Epithelial cell of prostate (primary cell): ENCODE measurements around the gene CTDSPL.
A peak's percentile ranks its signal among the peaks of the same experiment; 100 is the strongest.

ENCODE experiments used
- DNase-seq: peaks from one replicate; pipeline ENCODE4 v3.0.0-alpha.2; 2011; ENCODE audit warnings: low read depth, low spot score
- H3K27ac ChIP-seq: fragments of 450-650 bp; 2 replicates; pipeline ENCODE4 v1.5.1; 2017; ENCODE audit warnings: mild to moderate bottlenecking

CTDSPL gene

DNA sequence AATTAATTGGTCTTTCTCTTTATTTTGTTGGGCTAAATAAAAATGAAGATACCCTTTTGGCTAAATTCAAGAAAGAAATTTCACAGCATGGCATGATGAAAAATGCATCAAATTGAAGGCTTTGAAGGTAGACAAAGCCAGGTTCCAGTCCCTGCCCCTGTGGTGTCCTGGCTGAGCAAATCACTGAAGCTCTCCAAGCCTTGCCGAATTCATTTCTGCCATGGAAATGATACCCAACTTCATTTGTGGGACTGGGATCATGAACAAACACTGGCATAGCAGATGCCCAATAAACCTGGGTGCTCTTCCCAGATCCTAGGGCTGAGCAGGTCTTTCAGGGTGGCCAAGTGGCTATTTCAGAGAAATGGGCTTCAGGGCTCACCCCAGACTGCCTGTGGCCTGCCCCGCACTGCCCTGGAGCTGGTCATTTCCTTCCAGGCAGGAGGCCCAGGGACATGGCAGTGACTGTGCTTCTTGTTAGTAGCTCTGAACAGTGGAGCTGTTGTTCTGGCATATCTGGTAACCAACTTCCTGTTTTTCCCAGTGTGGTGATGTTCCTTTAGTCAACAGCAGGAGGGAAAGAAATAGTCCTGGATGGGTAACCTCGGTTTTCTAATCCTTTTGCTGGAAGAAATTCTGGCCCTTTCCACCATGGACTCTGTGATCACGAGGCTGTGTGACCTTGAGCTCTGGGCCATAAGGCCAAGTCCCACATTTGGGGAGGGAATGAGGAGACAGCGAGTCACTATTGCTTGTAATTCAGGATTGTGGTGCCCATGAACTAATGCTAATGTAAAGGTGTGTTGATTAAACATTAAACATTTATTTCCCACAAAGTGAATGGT lies 47.6 kb downstream of the CTDSPL start:
- H3K27ac ChIP-seq = peak overlapping the region; percentile 28
- DNase-seq = no peak

DNA sequence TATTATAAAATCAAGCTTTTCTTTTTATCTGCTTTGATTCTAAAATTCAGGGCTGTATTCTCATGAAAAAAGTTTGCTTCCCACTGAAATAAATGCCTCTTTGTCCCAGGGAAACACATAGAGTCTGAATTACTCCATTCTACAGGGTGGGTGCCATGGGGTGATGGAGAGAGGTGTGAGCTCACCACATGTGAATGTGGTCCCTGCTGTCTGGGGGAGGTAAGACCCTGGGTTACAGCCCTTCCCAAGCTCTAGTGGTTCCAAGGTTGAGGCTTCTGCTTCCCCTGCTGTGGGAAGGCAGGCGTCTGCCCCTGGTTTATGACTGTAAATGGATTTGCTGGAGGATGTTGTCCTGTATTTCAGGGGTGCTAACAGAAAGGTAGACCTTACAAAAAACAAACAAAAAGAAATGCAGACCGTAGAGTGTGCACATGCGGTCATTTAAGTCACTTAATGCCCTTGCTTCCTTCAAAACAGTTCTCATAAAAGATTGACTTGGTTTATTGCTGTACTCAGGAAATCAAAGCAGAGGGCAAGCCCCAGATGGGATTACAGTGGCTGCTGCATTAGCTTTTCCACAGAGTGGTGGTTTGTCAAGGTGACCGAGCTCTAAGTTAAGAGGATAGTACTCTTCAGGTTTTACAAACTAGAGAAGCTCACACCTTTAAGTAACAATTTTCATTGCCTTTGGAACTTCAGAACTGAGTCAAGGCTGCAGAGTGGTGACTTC lies 49.2 kb downstream of the CTDSPL start:
- DNase-seq = no peak
- no peak overlapping the region for H3K27ac ChIP-seq

DNA sequence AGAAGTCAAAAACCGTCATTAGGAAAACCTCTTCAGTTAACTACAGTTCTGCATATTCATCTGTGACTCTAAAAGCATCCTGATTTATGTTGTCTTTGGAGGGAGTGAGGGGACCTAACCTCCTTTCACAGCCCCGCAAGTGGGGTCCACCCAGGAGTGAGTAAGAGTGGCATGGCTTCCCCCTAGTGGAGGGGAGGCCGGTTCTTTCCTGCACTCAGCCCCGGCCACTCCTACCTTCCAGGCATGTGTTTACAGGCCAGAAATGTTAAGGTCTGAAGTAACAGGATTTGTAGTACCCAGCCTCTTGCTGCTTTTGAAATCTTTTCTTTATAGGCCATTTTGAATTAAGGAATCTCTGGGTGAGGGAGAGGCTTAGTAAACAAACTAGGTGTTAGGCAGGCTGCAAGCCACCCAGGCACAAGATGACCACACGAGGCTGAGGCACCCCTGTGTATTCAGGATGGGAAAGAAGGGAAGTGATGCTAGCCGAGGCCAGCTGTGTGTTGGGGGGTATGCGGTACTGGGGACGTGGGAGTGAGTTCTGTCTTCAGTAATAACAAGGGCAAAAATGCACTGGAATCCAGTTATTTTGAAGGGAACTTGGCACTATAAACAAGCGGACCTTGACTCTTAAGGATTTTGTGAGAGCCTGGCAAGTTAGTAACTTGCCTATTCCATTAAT lies 50.5 kb downstream of the CTDSPL start:
- DNase-seq = no peak
- H3K27ac ChIP-seq = no peak overlapping the region

DNA sequence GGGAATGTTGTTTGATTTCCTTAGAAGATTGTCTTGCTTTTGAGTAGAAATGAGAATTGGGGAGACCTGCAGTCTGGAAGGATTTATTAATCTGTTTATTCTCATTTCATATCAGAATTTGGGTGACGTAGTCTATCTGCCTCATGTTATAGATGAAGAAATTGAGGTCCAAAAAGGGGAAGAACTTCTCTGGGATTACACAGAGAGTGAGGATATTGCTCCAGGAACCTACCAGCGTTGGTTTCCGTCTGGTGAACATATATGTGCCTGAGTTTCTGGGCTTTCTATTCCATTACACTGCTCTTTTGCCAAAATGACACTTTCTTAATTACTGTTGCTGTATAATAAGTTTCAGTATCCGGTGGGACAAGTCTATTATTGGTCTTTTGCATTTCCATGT lies 51.8 kb downstream of the CTDSPL start:
- H3K27ac ChIP-seq = no peak overlapping the region
- no peak for DNase-seq

DNA sequence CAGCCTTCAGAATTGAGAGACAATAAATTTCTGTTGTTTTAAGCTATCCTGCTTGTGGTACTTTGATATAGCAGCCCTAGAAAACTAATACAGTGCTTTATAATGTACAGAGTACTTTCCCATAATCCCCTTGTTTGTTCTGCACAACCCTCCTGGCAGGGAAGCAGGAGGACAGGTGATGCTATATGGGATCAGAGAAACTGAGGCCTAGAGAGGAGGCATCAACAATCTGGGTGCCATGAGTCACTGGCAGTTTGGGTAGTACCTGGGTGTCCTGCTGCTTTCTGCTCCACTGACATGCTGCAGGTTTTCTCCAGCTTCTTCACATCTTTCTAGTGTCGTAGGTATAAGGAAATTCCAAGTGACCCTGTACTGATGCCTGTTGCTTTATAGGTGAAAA lies 55.0 kb downstream of the CTDSPL start:
- no peak for DNase-seq
- H3K27ac ChIP-seq = no peak overlapping the region

DNA sequence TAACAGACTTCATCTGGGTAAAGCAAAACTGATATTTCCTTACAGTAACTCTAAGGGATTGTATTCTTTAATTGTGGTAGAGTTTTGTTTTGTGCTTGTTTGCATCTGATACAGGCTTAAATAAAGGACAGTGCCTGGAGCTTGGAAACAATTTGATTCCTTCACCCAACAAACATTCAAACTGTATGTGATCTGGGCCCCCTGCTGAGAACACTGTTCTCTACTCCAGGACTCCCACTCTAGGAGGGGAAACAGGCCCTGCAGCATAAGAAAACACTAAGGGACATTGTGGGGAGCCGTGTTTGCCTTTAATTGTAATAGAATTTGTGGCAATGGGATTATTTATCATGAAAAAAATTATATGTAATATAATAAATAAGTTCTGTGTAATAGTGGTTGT lies 56.9 kb downstream of the CTDSPL start:
- DNase-seq = no peak

DNA sequence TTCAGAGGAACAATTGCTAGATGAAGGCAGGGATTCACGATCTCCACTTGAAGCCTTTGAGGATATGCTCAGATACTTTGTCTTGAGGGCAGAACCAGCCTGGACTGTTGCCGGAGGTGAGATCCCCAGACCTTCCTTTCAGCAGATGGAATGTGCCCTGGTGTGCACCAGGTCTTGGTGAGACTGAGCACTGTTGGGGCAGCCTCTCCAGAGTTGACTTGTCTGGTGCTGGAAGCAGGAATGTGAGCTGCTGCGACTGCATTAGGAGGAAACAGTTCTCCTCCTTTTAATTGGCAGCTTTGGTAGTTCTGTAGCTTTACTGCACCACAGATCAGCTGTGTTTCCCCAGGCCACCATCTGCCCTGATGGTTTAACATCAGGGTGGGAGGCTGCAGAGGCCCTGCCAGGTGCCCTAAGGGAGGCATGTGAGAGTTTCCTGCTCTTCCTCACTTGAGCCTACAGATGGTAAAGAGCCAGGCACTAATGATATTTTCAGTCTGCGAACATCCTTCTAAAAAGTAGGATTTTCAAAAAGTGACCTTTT lies 58.5 kb downstream of the CTDSPL start:
- no peak for DNase-seq
- no peak overlapping the region for H3K27ac ChIP-seq

More for the DNA sequence above, 56.9 kb downstream of the CTDSPL start:
- H3K27ac ChIP-seq = no peak overlapping the region

DNA sequence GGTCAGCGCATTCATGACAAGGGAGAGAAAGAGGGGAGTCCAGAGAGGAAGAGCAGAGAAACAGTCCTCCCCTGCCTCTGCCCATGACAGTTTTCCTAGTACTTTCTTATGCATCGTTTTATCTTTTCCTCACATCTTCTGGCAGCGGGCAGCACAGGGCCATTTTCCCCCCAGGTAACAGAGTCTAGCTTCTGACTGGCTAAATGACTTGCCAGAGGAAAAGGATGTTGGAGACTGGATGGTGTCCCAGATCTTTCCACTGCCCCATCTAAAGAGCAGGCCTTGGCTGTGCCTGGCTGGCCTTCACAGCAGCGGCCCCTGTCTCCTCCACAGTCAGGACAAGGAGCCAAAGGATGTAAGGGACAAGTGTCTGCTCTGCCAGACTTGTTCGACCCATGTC lies 59.3 kb downstream of the CTDSPL start:
- DNase-seq = no peak
- H3K27ac ChIP-seq = no peak overlapping the region

DNA sequence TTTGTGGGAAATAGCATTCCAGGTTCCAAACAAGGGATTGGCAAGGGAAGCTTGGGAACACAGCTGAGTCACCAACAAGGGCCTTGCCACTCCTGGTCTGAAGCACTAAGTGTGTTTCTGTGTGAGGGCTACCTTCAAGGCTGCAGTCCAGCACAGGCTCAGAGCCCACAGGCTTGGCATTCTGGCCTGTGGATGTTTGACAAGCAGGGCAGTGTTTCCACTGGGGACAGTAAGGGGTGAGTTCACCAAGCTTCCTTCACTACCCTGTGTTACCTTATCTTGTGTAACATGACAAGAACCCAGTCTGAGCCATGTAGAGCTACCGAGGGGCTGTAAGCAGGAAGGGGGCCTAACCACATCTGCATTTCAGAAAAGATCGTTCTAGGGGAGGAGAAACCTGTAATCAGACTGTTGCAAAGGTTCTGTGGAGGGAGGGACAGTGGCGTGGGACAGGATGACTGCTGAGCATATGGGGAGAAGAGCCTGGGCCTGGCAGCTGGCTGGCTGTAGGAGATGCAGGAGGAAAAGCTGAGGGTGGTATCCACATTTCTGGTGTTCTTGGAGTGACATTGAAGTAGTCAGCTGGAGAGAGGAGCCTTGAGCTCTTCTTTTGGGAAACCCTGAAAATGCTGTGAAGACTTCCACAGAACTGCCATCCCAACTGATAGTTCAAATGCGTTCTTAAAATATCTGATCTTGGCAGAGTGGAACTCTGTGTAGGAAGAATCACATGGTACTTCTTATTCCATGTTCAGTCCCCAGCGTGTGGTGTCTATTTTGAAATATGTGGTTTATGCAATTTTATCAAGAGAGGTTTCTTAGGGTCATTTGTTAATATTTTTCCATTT lies 61.3 kb downstream of the CTDSPL start:
- DNase-seq = no peak
- peak overlapping the region; percentile 6 for H3K27ac ChIP-seq

DNA sequence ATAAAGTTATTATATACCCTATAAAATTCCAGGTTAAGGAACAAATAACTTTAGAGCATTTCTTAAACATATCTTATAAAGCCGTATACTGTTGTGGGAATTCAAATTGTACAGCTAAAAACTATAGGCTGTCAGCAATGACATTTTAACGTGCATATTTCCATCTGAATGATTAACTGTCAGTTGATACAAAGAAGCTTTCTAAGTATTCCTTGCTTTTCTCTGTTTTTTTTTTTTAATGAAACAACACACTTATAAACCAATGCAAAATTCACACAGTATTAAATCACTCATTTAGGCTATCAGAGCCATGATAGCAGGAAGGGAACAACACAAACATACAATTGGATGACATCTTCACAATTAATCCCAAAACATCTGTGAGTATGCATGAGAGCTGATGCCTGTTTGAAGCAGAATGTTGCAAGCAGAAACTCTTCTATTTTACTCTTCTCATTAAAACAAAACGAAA lies 61.9 kb downstream of the CTDSPL start:
- DNase-seq = no peak
- H3K27ac ChIP-seq = no peak overlapping the region

DNA sequence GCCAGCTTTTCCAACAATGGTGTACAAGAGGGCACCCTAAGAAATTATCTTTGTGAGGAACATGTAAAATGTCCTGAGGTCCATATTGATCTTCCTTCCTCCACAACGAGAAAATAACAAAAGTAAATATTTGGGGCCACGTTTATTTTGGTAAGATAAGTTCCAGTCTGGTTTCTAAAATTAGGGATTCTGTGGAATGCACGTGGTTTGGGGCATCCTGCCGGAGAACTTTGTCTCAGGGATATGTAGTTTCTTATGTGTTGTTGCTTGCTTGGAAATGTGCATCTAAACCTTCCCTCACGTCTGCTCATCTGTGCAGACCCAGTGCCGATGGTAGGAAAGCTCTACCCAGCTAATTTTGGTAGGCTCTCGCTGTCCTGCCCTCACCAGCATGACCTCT lies 62.8 kb downstream of the CTDSPL start:
- H3K27ac ChIP-seq = no peak overlapping the region
- no peak for DNase-seq

DNA sequence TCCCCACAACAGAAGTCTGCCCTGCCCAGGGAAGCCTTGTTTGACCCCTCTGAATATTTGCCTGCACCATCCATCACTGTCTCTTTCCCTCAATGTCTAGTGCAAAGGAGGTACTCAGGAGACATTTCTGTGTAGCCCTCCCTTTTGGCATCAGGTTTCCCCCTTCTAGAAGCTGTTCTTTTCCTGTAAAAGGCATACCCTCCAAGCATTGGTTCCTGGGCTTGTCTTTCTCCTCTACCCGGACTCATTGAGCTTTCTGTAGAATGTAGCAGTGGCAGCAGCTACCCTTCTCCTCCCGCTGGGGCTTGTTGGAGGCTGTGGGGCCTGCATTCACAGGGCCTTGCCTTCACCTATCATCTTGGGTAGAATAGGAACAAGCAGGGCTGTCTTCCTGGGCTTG lies 63.5 kb downstream of the CTDSPL start:
- DNase-seq = no peak
- no peak overlapping the region for H3K27ac ChIP-seq

DNA sequence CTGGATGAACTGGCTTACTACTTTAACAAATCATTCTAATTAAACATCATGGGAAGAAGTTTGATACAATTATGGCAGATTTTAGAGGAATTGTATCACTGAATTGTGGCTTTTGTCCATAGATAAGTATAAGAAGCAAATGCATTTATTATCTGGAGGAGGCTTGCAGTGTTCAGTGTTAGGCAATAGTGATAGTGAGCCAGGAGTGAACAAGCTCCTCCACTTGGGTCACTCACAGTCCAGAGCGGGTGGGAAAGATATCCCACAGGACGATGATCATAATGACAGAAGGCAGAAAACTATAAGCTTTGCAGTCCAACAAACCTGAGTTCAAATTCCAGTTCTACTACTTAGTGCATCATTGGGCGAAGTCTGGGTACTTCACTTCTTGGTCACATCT lies 64.9 kb downstream of the CTDSPL start:
- no peak overlapping the region for H3K27ac ChIP-seq
- no peak for DNase-seq

DNA sequence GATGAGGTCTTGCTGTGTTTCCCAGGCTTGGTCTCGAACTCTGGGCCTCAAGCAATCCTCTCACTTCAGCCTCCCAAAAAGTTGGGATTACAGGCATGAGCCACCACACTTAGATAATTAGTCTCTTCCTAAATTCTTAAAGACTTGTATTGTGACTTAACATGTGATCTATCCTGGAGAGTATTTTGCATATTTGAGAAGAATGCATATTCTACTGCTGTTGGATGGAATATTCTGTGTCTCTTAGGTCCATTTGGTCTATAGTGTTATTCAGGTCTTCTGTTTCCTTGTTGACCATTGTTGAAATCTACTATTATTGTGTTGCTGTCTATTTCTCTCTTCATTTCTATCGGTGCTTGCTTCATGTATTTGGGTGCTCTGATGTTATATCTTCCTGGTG lies 68.8 kb downstream of the CTDSPL start:
- no peak overlapping the region for H3K27ac ChIP-seq

DNA sequence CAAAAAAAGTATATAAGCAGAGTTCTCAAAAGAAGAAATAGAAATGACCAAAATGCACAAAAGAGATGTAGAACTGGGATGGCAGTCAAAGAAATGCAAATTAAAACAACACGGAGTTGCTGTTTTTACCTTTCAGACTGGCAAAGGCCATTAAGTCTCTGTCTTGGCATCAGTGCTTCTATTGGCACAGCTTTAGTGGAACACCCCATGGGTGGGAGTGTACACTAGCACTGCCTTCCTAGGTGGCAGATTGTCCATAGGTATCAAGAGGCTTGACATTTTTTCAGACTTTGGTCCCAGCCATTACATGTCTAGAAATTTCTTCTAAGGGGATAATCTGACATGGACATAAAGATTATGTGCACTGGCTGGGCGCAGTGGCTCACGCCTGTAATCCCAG lies 70.8 kb downstream of the CTDSPL start:
- no peak overlapping the region for H3K27ac ChIP-seq
- no peak for DNase-seq

More for the DNA sequence above, 68.8 kb downstream of the CTDSPL start:
- no peak for DNase-seq

DNA sequence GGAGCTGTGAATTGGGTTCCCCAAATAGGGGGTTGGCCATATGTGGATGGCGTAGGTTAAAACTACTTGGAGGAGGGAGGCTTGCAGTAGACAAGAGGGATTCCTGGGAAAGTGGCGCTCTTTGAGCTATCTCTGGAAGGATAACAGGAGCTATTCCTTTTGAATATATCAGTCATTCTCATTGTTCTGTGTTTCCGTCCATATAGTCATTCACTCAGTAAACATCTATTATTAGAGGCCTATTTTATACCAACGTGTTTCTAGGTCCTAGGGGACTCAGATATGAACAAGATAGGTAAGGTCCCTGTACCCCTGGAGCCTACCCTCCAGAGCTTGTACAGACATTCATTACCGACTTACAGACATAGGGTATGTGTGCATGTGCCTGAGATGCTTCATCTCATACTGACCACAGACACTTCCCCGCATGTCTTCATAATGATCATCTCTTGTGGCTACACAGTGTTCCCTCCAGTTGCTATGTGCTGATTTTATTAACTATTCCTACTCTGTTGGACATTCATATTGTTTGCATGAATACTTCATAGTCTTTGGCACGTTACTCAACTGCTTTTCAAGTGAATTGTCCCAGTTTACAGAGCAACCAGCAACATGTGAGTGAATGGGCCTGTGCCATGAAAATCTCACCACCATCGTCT lies 73.1 kb downstream of the CTDSPL start:
- peak overlapping the region; percentile 58 for H3K27ac ChIP-seq
- no peak for DNase-seq

DNA sequence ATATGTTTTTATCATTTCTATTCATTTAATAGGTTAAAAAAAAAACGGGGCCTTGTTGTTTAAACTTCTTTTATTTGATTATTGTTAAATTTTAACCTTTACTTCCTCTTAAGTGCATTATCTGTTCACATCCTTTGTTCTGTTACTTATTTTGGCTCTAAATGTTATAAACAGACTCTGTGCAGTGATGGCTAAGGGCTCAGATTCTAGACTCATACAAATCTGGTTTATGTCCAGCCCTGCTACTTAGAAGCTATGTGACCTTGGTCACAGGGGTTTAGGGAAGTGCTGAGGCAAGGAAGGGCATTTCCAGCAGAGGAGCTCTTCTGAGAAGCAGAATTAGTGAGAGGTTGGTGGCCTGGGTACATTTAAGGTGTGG lies 73.6 kb downstream of the CTDSPL start:
- DNase-seq = no peak
- H3K27ac ChIP-seq = peak overlapping the region; percentile 58

DNA sequence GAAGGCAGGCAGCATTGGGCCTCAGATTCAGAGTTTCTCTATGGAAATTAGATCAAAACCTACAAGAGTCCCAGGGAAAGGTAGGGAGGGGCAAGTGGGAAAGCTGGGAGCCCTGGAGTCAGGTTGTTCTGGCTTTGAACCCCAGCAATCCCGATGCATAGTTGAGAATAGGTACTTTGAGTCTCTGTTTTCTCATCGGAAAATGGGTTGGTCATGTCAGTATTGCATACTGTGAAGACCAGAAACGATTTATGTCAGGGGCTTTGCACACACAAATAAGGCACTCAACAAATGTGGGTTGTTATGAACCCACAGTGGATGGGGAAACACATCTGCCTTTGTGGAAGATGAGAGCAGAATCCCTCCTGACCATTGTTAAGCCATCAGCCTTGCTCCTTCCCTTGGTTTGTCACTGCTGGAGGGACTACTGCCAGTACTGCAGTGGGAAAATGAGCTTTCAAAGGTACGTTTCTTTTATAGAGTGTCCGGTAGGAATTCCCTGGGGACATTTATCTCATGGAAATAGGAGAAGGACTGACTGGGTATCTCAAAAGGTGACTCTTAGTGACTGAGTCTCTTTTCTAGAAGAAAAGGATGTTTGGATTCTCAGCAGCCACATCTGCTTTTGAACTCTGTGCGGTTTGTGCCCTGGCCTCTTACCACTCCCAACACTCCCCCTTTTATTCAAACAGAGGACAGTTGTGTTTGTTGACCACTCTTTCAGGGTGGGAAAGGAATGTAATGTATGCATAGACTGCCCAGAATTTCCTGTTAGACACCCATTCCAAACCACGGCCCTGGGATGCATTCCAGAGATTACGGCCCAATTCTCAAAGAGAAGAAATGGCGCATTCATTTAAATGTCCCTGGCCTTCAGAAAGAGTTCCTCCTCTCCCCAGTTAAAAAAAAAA lies 74.3 kb downstream of the CTDSPL start:
- H3K27ac ChIP-seq = peak overlapping the region; percentile 58
- no peak for DNase-seq
